Mucosa of gallbladder (tissue), 1 donor: ENCODE results near the gene RFNG. TPM values are rescaled to one million over a fixed set of nuclear protein-coding genes. Genes with fewer than 3 reads are reported as not detected.

Experiments used
- DNase-seq: peaks from one replicate; pipeline ENCODE4 v3.0.0-alpha.2; 2020; ENCODE audit warnings: low spot score
- total RNA-seq: library from RNA; stranded (reverse); gene quantifications from one replicate; pipeline ENCODE4 v1.2.1, GENCODE V29; 2021
- donor health status: DM: no; HTN: no; CAD: no.

Gene RFNG
- total RNA-seq, 1 donor from 2014 or later = 51.6 TPM

DNA sequence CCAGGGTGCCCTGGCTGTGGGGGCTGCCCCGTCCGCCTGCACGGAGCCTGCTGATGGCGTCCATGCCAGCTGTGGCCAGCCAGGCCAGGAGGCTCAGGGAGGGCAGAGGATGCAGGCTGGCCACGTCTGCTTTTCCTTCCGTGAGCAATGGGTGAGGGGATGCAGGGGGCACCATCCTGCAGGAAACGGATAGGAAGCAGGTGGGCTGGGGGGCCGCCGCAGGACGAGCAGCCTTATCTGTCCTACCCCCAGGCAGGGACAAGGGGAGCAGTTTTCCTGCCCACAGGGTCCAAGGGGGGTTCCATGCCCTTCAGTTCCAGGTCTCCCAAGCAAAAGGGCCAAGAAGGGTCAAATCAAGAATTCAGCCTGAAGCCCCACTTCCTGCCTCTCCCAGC lies 7.2 kb upstream of the RFNG start:
- DNase-seq = no peak

DNA sequence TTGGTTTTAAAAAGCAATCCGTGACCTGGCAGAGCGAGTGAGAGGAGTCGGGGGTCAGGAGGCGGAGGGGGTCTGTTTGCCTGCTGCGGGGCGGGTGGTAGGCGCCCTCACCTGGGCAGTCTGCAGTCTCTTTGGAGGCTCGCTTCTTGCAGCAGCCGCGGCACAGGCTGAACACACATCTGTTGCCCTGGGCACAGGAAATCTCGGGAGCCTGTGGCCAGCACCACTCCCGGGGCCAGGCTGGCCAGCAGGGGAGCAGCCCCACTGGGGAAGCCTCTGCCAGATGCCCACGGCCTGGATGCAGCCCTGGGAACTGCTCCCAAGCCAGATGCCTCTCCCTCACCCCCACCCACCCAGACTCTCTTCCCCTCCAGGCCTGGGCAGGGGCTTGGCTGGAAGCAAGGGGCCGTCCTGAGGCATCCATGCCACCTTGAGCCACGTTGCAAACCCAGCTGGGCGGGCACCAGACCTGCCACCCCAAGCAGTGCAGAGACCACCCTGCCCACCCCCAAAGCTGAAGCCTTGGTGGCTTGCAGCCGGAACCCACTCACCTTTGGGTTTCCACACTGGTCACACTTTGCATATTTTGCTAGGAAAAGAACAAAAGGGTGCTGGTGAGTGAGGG lies 6.7 kb upstream of the RFNG start:
- no peak for DNase-seq

DNA sequence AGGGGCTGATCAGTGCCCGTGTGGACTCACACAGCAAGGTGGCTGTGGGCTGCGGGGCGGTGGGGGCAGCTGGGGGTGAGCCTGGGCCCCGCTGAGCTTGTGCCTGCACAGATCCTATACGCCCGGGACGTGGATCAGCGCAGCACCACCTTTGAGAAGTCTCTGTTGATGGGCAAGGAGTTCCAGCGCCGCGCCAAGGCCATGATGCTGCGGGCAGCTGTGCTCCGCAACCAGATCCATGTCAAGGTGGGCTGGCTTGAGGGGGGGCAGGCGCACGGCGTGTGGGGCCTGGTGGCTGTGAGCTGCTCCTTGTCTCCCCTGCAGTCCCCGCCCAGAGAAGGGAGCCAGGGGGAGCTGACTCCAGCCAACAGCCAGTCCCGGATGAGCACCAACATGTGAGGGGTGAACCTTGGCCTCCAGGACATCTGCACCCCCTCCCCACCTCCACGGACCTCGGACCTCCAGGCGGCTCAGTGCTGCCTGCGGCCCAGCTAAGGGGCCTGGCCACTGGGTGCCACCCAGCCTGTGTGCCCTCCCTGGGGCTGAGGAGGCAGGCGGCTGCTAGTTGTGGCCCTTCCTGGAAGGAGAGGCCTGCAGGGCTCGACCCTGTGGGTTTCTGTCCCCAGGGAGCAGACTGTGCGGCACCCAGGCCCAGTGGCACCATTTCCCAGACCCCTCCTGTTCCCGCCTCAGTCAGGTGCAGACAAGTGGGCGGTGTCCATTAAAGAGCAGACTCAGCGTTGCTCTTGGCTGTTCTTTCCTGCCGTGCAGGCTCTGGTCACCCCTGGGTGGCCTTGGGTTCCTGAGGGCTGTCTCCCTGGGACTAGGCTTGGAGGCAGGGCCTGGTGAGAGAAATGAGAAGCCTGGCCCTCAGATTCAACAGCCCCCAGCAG lies 5.4 kb upstream of the RFNG start:
- DNase-seq = no peak

DNA sequence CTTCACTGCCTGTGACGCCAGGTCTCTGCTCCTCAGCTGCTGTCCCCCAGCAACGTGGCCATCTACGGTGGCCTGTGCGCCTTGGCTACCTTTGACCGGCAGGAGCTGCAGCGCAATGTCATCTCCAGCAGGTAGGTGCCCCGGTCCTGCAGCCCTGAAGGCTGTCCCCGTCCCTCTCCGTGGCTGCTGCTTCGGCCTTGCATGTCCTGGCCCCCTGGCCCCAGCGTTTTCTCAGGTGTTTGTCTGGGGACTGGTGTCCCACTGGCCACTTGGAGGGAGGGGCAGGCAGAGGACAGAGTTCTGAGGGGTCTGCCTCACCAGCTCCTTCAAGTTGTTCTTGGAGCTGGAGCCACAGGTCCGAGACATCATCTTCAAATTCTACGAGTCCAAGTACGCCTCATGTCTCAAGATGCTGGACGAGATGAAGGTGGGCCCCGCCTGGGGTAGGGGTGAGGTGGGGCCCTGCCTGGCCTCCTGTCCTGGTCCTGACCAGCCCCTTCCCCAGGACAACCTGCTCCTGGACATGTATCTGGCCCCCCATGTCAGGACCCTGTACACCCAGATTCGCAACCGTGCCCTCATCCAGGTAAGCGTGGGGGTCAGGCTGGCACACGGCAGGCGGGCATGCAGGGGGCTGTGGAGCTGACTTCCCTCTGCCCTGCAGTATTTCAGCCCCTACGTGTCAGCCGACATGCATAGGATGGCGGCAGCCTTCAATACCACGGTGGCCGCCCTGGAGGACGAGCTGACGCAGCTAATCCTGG lies 4.5 kb upstream of the RFNG start:
- no peak for DNase-seq

DNA sequence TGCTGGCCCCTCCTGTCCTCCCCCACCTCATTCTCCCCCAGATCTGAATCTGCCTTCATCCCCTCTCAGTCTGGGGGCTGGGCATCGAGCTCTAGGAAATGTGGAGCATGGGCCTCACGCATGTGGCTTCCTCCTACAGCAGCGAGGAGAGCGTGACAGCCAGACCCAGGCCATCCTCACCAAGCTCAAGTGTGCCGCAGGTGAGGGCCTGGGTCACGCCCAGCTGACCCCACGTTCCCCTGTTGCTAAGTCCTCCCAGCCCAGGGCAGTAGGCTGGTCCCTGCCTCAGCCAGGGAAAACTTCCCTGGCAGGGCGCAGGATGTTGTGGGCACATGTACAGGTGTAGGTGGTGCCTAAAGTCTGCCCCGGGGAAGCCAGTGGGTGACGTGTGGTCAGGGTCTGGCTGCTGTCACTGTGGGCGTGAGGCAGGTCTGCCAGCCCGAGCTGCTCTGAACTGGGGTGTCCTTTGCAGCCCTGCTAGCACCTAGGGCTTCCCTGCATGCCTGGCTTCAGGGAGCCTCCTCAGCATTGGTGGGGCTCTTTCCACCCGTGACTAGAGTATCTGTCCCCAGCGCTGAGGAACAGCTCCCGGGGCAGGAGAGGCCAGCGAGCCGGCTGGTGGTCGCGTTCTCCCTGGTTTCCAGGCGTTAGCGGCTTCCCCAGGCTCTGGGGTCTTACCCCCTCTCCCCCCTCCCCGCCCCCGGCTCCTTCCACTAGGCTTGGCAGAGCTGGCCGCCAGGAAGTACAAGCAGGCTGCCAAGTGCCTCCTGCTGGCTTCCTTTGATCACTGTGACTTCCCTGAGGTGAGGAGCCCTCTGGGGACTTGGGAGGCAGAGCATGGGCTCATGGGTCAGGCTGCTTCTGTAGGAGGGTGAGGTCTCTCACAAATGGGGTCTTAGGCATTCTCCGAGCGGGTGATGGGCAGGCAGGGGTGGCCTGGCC lies 3.7 kb upstream of the RFNG start:
- DNase-seq = no peak

DNA sequence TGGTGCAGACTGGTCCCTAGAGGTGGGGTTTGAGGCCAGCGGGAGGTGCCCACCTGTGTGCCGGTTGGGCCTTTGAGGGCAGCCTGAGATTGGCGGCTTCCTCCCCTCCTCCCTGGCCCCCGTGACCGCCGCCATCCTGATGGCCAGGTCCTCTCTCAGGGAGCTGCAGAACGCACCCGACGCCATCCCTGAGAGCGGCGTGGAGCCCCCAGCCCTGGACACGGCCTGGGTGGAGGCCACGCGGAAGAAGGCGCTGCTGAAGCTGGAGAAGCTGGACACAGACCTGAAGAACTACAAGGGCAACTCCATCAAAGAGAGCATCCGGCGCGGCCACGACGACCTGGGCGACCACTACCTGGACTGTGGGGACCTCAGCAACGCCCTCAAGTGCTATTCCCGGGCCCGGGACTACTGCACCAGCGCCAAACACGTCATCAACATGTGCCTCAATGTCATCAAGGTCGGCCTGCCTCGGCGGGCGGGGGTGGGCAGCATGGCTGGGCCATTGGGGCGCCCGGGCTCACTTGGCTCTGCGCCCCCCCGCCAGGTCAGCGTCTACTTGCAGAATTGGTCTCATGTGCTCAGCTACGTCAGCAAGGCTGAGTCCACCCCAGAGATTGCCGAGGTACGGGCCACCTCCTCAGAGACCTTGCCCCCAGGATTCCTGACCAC lies 2.9 kb upstream of the RFNG start:
- DNase-seq = no peak

DNA sequence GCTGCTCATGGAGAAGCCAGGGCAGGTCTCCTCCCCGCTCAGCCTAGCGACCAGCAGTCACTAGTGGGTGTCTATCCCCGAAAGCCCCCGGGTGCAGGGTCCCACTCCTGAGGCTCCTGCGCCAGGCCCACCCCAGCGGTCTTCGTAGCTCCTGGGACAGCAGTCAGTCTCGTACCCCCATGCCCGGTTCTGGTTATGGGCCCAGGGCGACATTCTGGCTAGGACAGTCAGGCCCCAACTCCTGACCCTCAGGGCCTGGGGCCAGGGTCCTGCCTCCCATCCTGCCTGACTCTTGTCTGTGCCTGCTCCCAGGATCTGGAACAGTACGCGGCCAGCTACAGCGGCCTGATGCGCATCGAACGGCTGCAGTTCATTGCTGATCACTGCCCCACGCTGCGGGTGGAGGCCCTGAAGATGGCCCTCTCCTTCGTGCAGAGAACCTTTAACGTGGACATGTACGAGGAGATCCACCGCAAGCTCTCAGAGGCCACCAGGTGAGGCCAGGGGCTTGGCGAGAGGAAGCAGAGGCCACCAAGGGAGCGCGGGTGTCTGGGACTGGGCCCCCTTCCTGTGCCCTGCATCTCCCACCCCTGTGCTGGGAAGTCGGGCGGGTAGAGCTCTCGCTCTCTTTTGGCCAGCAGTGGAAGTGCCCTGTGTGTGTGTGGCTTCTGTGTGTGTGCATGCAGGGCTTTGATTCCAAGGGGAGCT lies 2.1 kb upstream of the RFNG start:
- no peak for DNase-seq

DNA sequence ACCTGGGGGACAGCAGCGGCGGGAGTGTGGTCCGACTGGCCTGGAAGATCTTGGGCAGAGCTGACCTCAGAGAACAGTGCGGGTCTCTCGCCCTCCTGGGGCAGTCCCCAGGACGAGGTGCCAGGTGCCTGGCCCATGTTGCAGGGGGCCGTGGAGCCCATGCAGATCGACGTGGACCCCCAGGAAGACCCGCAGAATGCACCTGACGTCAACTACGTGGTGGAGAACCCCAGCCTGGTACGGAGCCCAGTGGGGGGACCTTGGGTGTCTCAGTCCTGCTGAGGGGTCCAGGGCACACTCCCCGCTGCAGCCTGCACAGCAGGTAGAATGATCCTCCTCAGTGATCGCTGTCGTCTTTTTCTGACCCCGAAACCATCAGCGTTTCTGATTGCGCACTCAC lies 1.5 kb upstream of the RFNG start:
- DNase-seq = no peak

DNA sequence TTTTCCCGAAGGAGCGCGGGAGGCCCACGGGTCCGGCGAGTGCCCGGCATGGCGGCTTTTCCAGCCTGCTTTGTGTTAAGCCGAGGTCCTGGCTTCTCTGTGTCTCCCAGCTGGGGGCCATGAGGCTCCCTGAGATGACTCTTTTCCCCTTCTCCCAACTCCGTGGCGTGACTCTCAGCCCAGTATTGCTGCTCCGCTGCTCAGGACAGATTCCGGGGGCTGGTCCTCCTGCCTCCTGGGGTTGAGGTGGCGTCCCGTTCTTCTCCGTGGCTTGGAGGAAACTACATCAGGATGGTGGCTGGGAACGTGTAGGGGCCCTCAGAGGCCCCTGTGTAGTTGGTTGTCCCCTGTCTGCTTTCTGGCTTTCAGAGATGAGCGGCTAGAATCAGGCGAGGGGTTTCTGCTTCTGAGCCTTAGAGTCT lies 1.0 kb upstream of the RFNG start:
- DNase-seq = no peak

DNA sequence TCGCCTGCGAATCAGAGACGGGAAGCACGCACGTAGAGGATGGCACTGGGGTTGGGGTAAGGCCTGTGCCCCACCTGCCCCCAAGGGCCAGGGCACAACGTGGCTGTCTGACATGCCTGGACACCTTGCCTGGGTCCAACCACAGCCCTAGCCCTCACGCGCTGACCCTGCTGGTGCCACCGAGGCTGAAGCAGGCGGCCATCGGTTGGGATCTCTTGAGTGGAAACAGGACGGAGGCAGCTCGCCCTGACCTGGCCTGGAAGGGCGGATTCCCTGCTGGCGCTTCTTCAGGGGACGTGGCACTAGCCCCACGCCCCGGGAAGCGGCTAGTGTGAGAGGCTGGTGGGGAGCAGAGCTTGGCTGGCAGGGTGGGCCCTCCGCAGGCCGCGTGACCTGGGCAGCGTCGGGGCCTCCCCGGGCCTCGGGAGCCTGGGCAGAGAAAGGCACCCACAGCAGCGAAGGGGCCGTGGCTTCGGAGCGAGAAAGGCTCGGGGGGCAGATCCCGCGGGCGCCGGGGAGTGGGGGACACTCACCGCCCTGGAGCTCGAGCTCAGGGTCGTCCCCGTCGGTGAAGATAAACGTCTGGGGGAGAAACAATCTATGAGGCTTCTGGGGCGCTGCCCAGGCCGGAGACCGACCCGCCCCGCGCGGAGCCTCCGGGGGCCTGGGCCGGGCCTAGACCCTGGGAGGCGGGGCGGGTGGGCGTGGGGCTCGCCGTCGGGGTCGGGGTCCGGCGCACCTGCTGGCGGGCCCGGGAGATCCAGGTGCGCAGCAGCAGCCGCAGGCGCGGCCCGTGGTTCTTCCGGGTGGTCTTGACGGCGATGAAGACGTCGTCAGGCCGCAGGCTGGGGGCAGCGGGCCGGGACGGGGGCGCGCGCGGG lies 610 bp downstream of the RFNG start:
- no peak for DNase-seq

DNA sequence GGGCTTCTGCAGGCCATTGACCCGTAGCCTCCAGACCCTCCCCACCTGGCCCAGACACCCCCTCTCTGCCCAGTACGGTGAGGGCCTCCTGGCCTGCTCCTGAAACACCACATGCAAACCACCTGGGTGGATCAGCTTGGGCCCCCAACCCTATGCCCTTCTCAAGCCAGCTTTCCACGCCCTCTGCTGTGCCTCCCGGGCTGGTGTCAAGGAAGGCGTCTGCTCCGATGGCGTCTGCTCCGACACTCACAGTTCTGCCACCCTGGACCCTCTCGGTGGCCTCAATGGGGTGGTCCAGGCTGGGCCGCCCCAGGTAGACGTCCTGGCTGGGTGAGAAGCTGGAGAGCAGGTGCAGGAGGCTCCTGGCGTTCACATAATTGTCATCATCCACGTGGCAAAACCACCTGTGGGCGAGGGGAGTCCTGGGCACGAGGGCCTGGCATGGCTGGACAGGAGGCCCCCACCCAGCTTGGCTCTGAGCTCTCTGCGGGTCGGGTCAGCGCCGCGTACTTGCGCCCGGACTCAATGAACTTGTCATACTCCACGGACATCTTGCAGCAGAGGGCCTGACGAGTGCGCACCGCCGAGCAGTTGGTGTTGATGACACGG lies 1.4 kb downstream of the RFNG start:
- DNase-seq = no peak

DNA sequence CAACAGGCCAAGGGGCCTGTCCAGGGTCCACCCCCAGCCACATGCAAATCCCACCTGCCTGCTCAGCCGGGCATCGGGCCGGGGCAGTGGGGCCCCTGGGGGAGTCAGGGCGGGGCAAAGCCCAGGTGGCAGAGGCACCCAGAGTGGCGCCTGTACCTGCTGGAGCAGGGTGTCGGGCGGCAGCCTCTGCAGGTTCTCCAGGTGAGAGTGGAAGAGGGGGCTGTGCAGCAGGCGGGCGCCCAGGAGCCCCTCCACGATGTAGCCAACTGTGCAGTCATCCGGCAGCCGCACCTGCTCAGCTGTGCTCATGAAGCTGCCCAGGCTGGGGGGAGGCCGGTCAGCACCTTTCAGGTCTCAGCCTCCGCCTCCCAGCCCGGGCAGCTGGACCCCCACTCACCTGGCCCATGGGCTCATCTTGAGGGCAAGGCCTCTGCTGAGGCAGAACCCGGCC lies 2.1 kb downstream of the RFNG start:
- no peak for DNase-seq

DNA sequence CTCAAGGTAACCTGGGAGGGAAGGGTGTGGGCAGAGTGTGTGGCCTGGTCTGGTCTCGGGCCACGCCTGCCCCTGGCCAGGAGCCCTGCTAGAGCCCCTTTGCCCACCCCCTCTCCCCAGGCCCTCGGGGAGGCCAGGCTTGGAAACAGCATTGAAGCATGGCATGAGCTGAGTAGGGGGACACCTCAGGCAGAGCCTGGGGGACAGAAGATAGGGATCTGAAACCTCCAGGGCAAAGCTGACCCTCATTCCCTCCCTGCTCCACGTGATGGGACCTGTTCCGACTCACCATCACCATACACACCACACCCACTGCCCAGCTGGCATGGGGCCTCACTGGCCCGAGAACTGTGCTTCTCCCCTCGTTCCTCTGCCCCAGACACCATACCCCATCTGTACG lies 2.5 kb downstream of the RFNG start:
- no peak for DNase-seq

DNA sequence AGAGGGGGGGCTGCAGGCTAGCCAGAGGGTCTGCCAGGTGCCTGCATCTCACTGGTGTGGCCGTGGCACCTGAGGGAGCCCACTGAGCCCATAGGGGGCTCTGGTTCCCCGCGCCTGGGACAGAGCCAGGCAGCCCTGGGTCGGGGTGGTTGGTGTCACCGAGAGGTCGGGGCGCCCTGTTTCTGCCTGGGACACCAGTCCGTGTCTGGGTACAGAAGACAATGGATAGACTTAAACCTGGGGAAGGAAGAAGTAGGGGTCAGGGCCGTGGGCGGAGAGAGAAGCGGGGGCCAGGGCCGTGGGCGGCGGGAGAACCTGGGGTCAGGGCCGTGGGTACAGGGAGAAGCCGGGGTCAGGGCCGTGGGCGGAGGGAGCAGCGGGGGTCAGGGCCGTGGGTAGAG lies 3.0 kb downstream of the RFNG start:
- DNase-seq = no peak

DNA sequence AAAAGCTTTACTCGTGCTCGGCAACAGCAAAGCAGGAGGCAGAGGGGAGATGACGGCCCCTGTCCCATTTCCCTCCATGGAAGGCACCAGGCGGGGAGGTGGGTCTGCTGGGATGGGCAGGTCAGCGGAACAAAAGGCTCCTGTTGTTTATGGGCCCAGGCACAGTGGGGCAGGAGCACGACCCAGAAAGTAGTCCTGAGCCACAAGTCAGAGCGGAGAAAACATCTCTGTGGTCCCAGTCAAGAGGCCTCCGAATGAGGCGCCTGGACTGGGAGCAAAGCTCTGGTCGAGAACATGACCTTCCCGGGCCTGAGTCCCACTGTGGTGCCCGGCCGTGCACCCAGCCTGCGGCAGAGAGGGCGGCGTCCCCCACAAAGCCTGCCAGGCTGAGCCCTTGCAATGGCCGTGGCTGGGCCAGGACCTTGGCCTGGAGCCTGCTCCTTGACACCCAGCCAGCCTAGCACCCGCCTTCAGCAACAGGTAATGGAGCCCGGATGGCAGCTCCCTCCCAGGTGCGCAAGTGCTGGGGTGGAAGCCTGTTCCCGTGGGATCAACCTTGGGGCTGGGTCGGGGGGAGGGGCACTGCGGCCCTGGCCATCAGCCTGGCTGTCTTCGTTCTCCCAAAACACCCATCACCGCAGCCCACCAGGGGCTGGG lies 3.6 kb downstream of the RFNG start:
- DNase-seq = no peak

DNA sequence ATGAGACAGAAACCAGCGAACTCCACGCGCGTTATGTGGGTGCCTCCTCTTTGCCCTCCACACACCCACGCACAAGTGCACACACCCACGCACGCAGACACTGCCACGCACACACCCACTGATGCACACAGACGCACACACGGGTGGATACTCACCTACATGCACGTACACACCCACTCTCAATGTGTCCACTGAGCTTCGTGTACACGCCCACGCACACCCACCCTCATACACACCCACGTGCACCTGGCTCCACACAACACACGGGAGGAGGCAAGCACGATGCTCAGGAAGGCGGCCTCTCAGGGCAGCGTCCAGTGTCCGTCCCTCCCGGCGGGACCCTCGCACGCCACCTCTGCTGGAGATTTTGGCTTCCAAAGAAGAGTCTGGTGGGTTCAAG lies 4.2 kb downstream of the RFNG start:
- no peak for DNase-seq

DNA sequence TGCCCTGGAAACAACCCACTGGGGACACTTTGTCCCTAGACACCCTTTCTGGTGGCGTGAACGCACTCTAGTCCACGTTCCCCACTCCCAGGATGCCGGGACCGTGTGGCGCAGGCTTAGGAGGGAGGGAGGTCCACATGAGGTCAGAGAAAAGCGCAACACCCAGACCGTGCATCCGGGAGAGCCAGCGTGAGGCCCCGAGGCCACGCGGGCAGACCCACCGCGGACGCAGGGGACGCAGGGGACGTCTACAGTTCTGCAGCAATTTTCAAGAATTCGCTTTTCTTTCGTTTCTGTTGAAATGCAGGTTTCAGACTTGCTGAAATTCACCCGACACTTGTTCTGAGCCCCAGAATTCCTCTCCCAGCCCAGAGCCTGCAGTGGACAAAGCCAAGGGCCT lies 4.7 kb downstream of the RFNG start:
- DNase-seq = no peak

DNA sequence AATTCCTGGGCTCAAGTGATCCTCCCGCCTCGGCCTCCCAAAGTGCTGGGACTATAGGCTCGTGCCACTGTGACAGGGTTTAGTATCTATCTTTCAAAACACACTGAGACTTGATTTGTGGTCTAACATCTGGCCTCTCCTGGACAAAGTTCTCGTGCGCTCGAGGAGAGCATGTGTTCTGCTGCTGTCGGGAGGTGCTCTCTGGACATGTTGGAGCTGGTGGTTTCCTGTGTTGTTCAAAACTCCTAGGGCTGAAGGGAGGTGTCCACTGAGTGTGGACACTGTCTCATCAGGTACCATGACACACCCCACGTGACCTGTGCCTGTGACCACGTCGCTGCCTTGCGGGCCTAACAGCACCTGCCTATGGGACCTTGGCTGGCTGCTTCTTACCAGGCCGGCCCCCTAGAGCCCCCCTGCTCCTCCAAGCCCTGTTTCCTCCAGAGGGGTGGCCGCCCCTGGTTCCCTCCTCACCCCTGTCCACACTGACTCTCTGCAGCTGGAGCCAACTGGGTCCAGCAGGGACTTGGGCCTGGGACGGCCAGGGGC lies 5.6 kb downstream of the RFNG start:
- no peak for DNase-seq
